GM20000 (cell line): Measurements from ENCODE around the gene PTPRK.

ENCODE experiments used
- DNase-seq: peaks from one replicate; pipeline ENCODE4 v3.0.0; 2012; ENCODE audit warnings: low spot score
- CTCF ChIP-seq: IDR thresholded peaks from 2 replicates; pipeline ENCODE4 v1.5.1; 2012; ENCODE audit warnings: mild to moderate bottlenecking, control low read depth; ENCODE audit errors: extremely low read depth, missing control alignments

PTPRK gene

GRCh38 chr6:128162423-128162822 is 358.0 kb downstream of the PTPRK start:
- no peak for TF ChIP-seq CTCF
- DNase-seq: no peak

- TF ChIP-seq CTCF: no peak
- no peak for DNase-seq
These were observed 358.6 kb downstream of the PTPRK start for GRCh38 chr6:128161839-128162238.

GRCh38 chr6:128161263-128161662 is 359.1 kb downstream of the PTPRK start:
- TF ChIP-seq CTCF: no peak
- DNase-seq: no peak

GRCh38 chr6:128158496-128158895 is 361.9 kb downstream of the PTPRK start:
- no peak for TF ChIP-seq CTCF
- DNase-seq: no peak

GRCh38 chr6:128156321-128157111 is 363.9 kb downstream of the PTPRK start:
- no peak for TF ChIP-seq CTCF
- DNase-seq: no peak

GRCh38 chr6:128155826-128156225 is 364.6 kb downstream of the PTPRK start:
- TF ChIP-seq CTCF: no peak
- no peak for DNase-seq

GRCh38 chr6:128152551-128152950 is 367.8 kb downstream of the PTPRK start:
- no peak for TF ChIP-seq CTCF
- DNase-seq: no peak
